K562 (cell line): ENCODE measurements around the gene HTR1D. TPM values are rescaled to one million over a fixed set of nuclear protein-coding genes. Genes with fewer than 3 reads are reported as not detected.

Experiments
- ATAC-seq: fragments of 200-7000 bp; cut with Tn5 transposase; 3 replicates; pipeline ENCODE4 v1.9.1; 2020; ENCODE audit warnings: moderate library complexity
- BruUV-seq: library from RNA; stranded (reverse); fragments of 400-500 nt; replicated peaks from 2 replicates; lab custom pipeline; 2021; lab: Mats Ljungman, UMichigan
- CTCF ChIA-PET: fragments of 300-600 bp; formaldehyde crosslinking; extraction: SDS; loops from one replicate; lab custom pipeline; 2021; ENCODE audit warnings: low intra/inter-chr PET ratio; lab: Yijun Ruan, JAX
- POLR2A ChIA-PET: fragments of 300-600, 350-650 bp; sonication (Branson Sonifier 250); formaldehyde crosslinking; extraction: SDS; loops from one replicate; lab custom pipeline; 2021; ENCODE audit warnings: antibody characterized with exemption, inconsistent platforms; lab: Yijun Ruan, JAX
- DNase-seq, 4 experiments: peaks; one replicate each; pipeline versions ENCODE4 v3.0.0 to v3.0.0-alpha.2; 2011 to 2018; ENCODE audit warnings: low spot score in 3 of 4, mixed read lengths in 3 of 4; ENCODE audit errors: extremely low read depth in 1 of 4
- FAIRE-seq: peaks from 2 replicates; lab custom pipeline; 2011; peaks lifted over from hg19 to GRCh38; lab: Jason Lieb, UNC
- H2AFZ ChIP-seq: 2 replicates; pipeline ENCODE4 v1.6.0; 2011; ENCODE audit warnings: low read depth, low read length, control low read depth, inconsistent platforms
- H3K27ac ChIP-seq: fragments of 200-600 bp; 3 replicates; pipeline ENCODE4 v1.8.0; 2011; ENCODE audit warnings: low read depth, mild to moderate bottlenecking, control low read depth, inconsistent platforms, low read length, moderate library complexity, mixed read lengths; ENCODE audit errors: extremely low read depth
- H3K27me3 ChIP-seq, 2 experiments: fragments of 300-600 bp in 1 of 2; 2 replicates in 1 of 2; 3 replicates in 1 of 2; pipeline versions ENCODE4 v1.6.0 to v1.8.0; 2011; ENCODE audit warnings: inconsistent platforms in 2 of 2, low read length in 2 of 2, mild to moderate bottlenecking in 1 of 2, mixed read lengths in 1 of 2, moderate library complexity in 1 of 2; ENCODE audit not compliant: control insufficient read depth in 2 of 2, insufficient read depth in 2 of 2
- H3K36me3 ChIP-seq: fragments of 300-600 bp; 3 replicates; pipeline ENCODE4 v1.8.0; 2011; ENCODE audit warnings: mild to moderate bottlenecking, low read length, inconsistent platforms; ENCODE audit not compliant: control insufficient read depth, insufficient read depth
- H3K4me1 ChIP-seq, 2 experiments: fragments of 200-600 bp in 1 of 2; replicated peaks in 1 of 2; 2 replicates in 1 of 2; 3 replicates in 1 of 2; pipeline versions ENCODE4 v1.5.1 to v1.8.0; 2011; ENCODE audit warnings: inconsistent platforms in 2 of 2, low read length in 2 of 2, mild to moderate bottlenecking in 1 of 2, mixed read lengths in 1 of 2, moderate library complexity in 1 of 2; ENCODE audit not compliant: control insufficient read depth in 2 of 2, insufficient read depth in 2 of 2
- H3K4me2 ChIP-seq: 2 replicates; pipeline ENCODE4 v1.6.1; 2011; ENCODE audit warnings: low read length, control low read depth, inconsistent platforms, mixed read lengths; ENCODE audit not compliant: insufficient read depth
- H3K4me3 ChIP-seq: fragments of 200-600 bp; sonication (generic), shearing (Covaris generic); 2 replicates; pipeline ENCODE4 v1.5.1; 2016; ENCODE audit warnings: control low read depth, inconsistent platforms
- H3K79me2 ChIP-seq: fragments of 200-600 bp; 3 replicates; pipeline ENCODE4 v1.8.0; 2011; ENCODE audit warnings: low read length, inconsistent platforms; ENCODE audit not compliant: control insufficient read depth, insufficient read depth
- H3K9ac ChIP-seq, 2 experiments: 2 replicates each; pipeline versions ENCODE4 v1.6.0 to v1.6.1; 2011; ENCODE audit warnings: low read depth in 2 of 2, low read length in 2 of 2, control low read depth in 1 of 2, inconsistent platforms in 1 of 2, mild to moderate bottlenecking in 1 of 2, mixed read lengths in 1 of 2; ENCODE audit not compliant: insufficient read depth in 1 of 2
- H3K9me1 ChIP-seq: one replicate; pipeline ENCODE4 v1.6.0; 2011; ENCODE audit warnings: inconsistent platforms, mild to moderate bottlenecking, low read length, moderate library complexity; ENCODE audit not compliant: control insufficient read depth, insufficient read depth
- H3K9me3 ChIP-seq: replicated peaks from 2 replicates; pipeline ENCODE4 v1.5.1; 2011; ENCODE audit warnings: low read depth, low read length, inconsistent platforms; ENCODE audit not compliant: control insufficient read depth, insufficient read depth
- H4K20me1 ChIP-seq: replicated peaks from 2 replicates; pipeline ENCODE4 v1.6.1; 2011; ENCODE audit warnings: low read length, inconsistent platforms, mixed read lengths; ENCODE audit not compliant: control insufficient read depth, insufficient read depth
- CTBP1 ChIP-seq: fragments of 450-650 bp; IDR thresholded peaks from 2 replicates; pipeline ENCODE4 v1.6.1; 2016; ENCODE audit warnings: borderline replicate concordance
- DNMT1 ChIP-seq: fragments of 450-650 bp; IDR thresholded peaks from 2 replicates; pipeline ENCODE4 v1.6.1; 2016; ENCODE audit warnings: antibody characterized with exemption, mild to moderate bottlenecking
- ETS2 ChIP-seq: IDR thresholded peaks from 2 replicates; pipeline ENCODE4 v1.6.1; 2016; ENCODE audit warnings: borderline replicate concordance, missing genetic modification characterization, mild to moderate bottlenecking, moderate library complexity, missing compliant biosample characterization; ENCODE audit not compliant: poor library complexity, severe bottlenecking
- FOXK2 ChIP-seq, 2 experiments: fragments of 450-650 bp; IDR thresholded peaks in 1 of 2; conservative IDR thresholded peaks in 1 of 2; 2 replicates each; pipeline ENCODE4 v1.6.1; 2016; ENCODE audit warnings: low read depth in 2 of 2, mild to moderate bottlenecking in 1 of 2
- GATA2 ChIP-seq: sonication (generic); formaldehyde crosslinking; IDR thresholded peaks from 2 replicates; pipeline ENCODE4 v1.4.0; 2020; ENCODE audit warnings: mild to moderate bottlenecking, missing genetic modification reagents
- NEUROD1 ChIP-seq: fragments of 150-350 bp; IDR thresholded peaks from 2 replicates; pipeline ENCODE4 v1.6.1; 2014; ENCODE audit warnings: borderline replicate concordance, low read length, low read depth; ENCODE audit not compliant: partially characterized antibody
- PYGO2 ChIP-seq: fragments of 450-650 bp; IDR thresholded peaks from 2 replicates; pipeline ENCODE4 v1.6.1; 2016; ENCODE audit warnings: mild to moderate bottlenecking, missing genetic modification characterization, moderate library complexity, missing compliant biosample characterization
- ZFPM2 ChIP-seq: fragments of 250-450 bp; sonication (Bioruptor Pico); IDR thresholded peaks from 2 replicates; pipeline ENCODE4 v1.5.1; 2022; ENCODE audit warnings: mild to moderate bottlenecking
- WGBS: fragments of 100-300 bp; shearing (Covaris generic); methylation state at CpG from one replicate; pipeline ENCODE4 v1.1.6; 2016; ENCODE audit warnings: low coverage, mixed read lengths; ENCODE audit not compliant: insufficient coverage; ENCODE audit errors: missing lambda C conversion rate; 5-methylcytosine and 5-hydroxymethylcytosine counted together
- in situ Hi-C: fragments of 300-500 bp; cut with MboI; formaldehyde crosslinking; loops from 4 replicates; pipeline ENCODE4 v1.15.0; 2018; ENCODE audit warnings: inconsistent platforms, mixed read lengths
- intact Hi-C: fragments of 100-400 bp; cut with micrococcal nuclease; formaldehyde crosslinking; loops from 2 replicates; pipeline ENCODE4 v1.14.2; 2022
- polyA plus RNA-seq, 8 experiments: library from polyadenylated mRNA; depleted of rRNA in 4 of 8; stranded (reverse) in 5 of 8; unstranded in 3 of 8; fragments of >200 nt; fragmentation: Nextera tagmentation in 2 of 8; fragmentation: Illumina TruSeq in 1 of 8; extraction: Ambion mirVana in 2 of 8; extraction: Trizol in 1 of 8; gene quantifications; 2 replicates each; pipeline versions ENCODE4 v1.2.1 to v1.2.3, GENCODE V29; 2011 to 2014; ENCODE audit warnings: inconsistent platforms in 1 of 8, missing spikeins in 1 of 8
- total RNA-seq, 7 experiments: library from RNA; depleted of rRNA in 6 of 7; stranded (reverse); fragments of >200 nt in 6 of 7; fragmentation: Illumina TruSeq in 2 of 7; extraction: Trizol in 2 of 7; gene quantifications; 2 replicates each; pipeline versions ENCODE4 v1.2.1 to v1.2.3, GENCODE V29; 2011 to 2021; ENCODE audit warnings: low replicate concordance in 1 of 7
- TF ChIP-seq, protein P1 (sequence below): fragments of 450-650 bp; formaldehyde crosslinking; IDR thresholded peaks from 2 replicates; pipeline ENCODE4 v1.4.0; 2022; ENCODE audit warnings: missing genetic modification characterization
- TF ChIP-seq, protein P2 (sequence below): fragments of 250-450 bp; sonication (Bioruptor Pico); IDR thresholded peaks from 2 replicates; pipeline ENCODE4 v1.8.0; 2022; ENCODE audit warnings: moderate library complexity, mild to moderate bottlenecking, inconsistent platforms
- TF ChIP-seq, protein P3 (sequence below): fragments of 450-650 bp; IDR thresholded peaks from 2 replicates; pipeline ENCODE4 v1.6.1; 2016; ENCODE audit warnings: missing biosample characterization, missing genetic modification characterization
- TF ChIP-seq, protein P4 (sequence below): fragments of 200-400 bp; formaldehyde crosslinking; IDR thresholded peaks from 2 replicates; pipeline ENCODE4 v1.6.1; 2017; ENCODE audit warnings: mild to moderate bottlenecking, low read depth, low read length, moderate library complexity

The HTR1D gene
- total and polyA plus RNA-seq, 9 of the 15 experiments (the other 6 are each of a cell fraction or from before 2014, with no cell fraction given) = 0.03 to 0.09 (median 0.04) TPM; not detected in 4

DNA sequence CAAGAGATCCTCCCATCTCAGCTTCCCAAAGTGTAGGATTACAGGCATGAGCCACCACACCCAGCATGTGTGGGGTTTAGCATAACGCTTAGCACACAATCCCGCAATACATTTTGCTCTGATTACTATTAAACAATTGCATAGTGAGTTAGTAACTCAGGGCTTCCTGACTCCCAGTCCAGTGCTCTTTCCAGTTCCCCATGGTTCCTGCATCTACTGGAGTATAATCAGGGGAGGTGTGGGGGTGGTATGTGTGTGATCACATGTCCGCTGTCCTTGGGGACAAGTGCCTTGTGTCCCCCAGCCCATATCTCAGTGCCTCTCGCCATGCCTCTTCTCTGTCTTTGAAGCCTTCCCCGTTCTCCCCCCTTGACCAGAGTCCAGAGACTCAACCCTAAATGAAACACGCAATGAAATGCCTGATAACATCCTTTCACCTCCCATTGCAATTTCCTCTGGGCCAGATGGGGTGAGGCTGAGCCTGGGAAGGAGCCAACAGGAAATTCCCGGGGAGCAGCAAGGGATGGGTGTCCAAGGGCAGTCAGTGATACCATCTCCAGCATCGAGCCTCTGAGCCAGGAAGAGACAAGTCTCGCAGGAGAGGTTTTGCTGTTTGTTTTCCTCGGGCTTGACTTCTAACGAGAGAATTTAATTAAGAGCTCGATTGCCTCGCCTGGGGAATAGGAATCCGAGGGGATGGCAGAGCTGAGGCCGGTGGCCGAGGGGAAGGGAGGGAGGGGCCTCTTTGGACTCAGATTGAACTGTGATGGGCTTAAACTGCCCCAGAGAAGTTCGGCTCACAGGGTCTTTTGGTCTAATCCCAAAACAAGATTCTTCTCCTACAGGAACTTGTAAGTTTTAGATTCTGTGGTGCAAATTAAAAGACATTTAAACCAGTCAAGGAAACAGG, 7.7 kb upstream of the HTR1D start:
- Histone ChIP-seq H3K9me1 (no peaks in the 10 kb centered on the region), H3K36me3 (no peaks in the 10 kb centered on the region), H3K4me3 (no peak overlapping the region), H3K9me3 (no peaks in the 10 kb centered on the region), H3K9ac (no peak overlapping the region), H2AFZ (no peak overlapping the region), H3K79me2 (no peaks in the 10 kb centered on the region), H3K27me3 (peaks cover 24 to 28% of the 10 kb centered on the region in 2 experiments), H4K20me1 (no peaks in the 10 kb centered on the region), H3K4me2 (no peak overlapping the region), H3K4me1 (no peaks in the 10 kb centered on the region), H3K27ac (no peak overlapping the region)
- in situ Hi-C loops (no loop called here), intact Hi-C loops (loop anchor here (5.0 kb wide), 1 partner anchor 42 kb away; no protein-coding TSS in a partner anchor)
- no TSS peak for BruUV-seq
- FAIRE-seq = no peak
- CTCF ChIA-PET = no interaction called here
- WGBS = 6% methylated on average over 17 of the region's 17 CpGs
- POLR2A ChIA-PET = interaction anchor here (0.6 kb wide), 1 partner anchor 48 kb away, joined by 3 read pairs; no protein-coding TSS in a partner anchor
- peak in 1 of 4 experiments; percentile 13 for DNase-seq
- no peak for ATAC-seq
- TF ChIP-seq PYGO2 (no peak), CTBP1 (peak; percentile 59; the same call in 1 of the 2 replicates), ZFPM2 (CRISPR knock-in tag) (no peak), GATA2 (0 out of 2 replicates have a peak, but pooled peaks have one; percentile 26), FOXK2 (conservative IDR thresholded peaks at IDR 0.05 in 1 of 2, IDR thresholded peaks at IDR 0.05 in 1 of 2; ENCODE audit: low read depth in 2 of 2) (no peak), DNMT1 (no peak), ETS2 (tag) (no peak), NEUROD1 (no peak)
- TF ChIP-seq, protein P1, sequence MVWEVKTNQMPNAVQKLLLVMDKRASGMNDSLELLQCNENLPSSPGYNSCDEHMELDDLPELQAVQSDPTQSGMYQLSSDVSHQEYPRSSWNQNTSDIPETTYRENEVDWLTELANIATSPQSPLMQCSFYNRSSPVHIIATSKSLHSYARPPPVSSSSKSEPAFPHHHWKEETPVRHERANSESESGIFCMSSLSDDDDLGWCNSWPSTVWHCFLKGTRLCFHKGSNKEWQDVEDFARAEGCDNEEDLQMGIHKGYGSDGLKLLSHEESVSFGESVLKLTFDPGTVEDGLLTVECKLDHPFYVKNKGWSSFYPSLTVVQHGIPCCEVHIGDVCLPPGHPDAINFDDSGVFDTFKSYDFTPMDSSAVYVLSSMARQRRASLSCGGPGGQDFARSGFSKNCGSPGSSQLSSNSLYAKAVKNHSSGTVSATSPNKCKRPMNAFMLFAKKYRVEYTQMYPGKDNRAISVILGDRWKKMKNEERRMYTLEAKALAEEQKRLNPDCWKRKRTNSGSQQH (CRISPR knock-in tag) = no peak
- TF ChIP-seq, protein P2, sequence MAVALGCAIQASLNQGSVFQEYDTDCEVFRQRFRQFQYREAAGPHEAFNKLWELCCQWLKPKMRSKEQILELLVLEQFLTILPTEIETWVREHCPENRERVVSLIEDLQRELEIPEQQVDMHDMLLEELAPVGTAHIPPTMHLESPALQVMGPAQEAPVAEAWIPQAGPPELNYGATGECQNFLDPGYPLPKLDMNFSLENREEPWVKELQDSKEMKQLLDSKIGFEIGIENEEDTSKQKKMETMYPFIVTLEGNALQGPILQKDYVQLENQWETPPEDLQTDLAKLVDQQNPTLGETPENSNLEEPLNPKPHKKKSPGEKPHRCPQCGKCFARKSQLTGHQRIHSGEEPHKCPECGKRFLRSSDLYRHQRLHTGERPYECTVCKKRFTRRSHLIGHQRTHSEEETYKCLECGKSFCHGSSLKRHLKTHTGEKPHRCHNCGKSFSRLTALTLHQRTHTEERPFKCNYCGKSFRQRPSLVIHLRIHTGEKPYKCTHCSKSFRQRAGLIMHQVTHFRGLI (CRISPR knock-in tag) = no peak
- TF ChIP-seq, protein P3, sequence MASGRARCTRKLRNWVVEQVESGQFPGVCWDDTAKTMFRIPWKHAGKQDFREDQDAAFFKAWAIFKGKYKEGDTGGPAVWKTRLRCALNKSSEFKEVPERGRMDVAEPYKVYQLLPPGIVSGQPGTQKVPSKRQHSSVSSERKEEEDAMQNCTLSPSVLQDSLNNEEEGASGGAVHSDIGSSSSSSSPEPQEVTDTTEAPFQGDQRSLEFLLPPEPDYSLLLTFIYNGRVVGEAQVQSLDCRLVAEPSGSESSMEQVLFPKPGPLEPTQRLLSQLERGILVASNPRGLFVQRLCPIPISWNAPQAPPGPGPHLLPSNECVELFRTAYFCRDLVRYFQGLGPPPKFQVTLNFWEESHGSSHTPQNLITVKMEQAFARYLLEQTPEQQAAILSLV (tag) = no peak
- TF ChIP-seq, protein P4, sequence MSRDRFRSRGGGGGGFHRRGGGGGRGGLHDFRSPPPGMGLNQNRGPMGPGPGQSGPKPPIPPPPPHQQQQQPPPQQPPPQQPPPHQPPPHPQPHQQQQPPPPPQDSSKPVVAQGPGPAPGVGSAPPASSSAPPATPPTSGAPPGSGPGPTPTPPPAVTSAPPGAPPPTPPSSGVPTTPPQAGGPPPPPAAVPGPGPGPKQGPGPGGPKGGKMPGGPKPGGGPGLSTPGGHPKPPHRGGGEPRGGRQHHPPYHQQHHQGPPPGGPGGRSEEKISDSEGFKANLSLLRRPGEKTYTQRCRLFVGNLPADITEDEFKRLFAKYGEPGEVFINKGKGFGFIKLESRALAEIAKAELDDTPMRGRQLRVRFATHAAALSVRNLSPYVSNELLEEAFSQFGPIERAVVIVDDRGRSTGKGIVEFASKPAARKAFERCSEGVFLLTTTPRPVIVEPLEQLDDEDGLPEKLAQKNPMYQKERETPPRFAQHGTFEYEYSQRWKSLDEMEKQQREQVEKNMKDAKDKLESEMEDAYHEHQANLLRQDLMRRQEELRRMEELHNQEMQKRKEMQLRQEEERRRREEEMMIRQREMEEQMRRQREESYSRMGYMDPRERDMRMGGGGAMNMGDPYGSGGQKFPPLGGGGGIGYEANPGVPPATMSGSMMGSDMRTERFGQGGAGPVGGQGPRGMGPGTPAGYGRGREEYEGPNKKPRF = no peak
